Panc1 (cell line): ENCODE data around the gene MBD3L4. TPM values are rescaled to one million over a fixed set of nuclear protein-coding genes. Genes with fewer than 3 reads are reported as not detected.

Experiments used
- ATAC-seq: fragments of 200-7000 bp; cut with Tn5 transposase; 2 replicates; pipeline ENCODE4 v1.9.1; 2020; ENCODE audit warnings: mild to moderate bottlenecking, moderate library complexity
- BruUV-seq: library from RNA; stranded (reverse); fragments of 400-500 nt; replicated peaks from 2 replicates; lab custom pipeline; 2021; lab: Mats Ljungman, UMichigan
- CTCF ChIA-PET: fragments of 300-600 bp; sonication (Branson Sonifier 250); formaldehyde crosslinking; loops from one replicate; lab custom pipeline; 2022; ENCODE audit warnings: antibody characterized with exemption; lab: Charles Lee
- POLR2A ChIA-PET: fragments of 300-600 bp; sonication (Branson Sonifier 250); formaldehyde crosslinking; loops from one replicate; lab custom pipeline; 2022; ENCODE audit warnings: antibody characterized with exemption; lab: Charles Lee
- DNase-seq: peaks from one replicate; pipeline ENCODE4 v3.0.0-alpha.2; 2010; ENCODE audit warnings: low read depth, low spot score
- H3K27ac ChIP-seq: 2 replicates; pipeline ENCODE4 v1.5.1; 2011; ENCODE audit warnings: mild to moderate bottlenecking, low read length, inconsistent platforms
- H3K27me3 ChIP-seq: fragments of 200-500 bp; sonication (Bioruptor generic); 2 replicates; pipeline ENCODE4 v1.6.0; 2014; ENCODE audit warnings: low read length, inconsistent platforms; ENCODE audit not compliant: control insufficient read depth, insufficient read depth
- H3K36me3 ChIP-seq: fragments of 200-500 bp; sonication (Bioruptor generic); 2 replicates; pipeline ENCODE4 v1.5.1; 2014; ENCODE audit warnings: inconsistent platforms, mild to moderate bottlenecking, low read length, moderate library complexity; ENCODE audit not compliant: control insufficient read depth, insufficient read depth
- H3K4me1 ChIP-seq: 2 replicates; pipeline ENCODE4 v1.5.1; 2011; ENCODE audit warnings: inconsistent platforms, mild to moderate bottlenecking, low read length, moderate library complexity; ENCODE audit not compliant: control insufficient read depth, insufficient read depth
- H3K4me3 ChIP-seq, 2 experiments: 2 replicates each; pipeline ENCODE4 v1.5.1; 2011 to 2012; ENCODE audit warnings: low read depth in 2 of 2, low read length in 2 of 2, mild to moderate bottlenecking in 2 of 2, inconsistent platforms in 1 of 2, moderate library complexity in 1 of 2
- H3K9me3 ChIP-seq: fragments of 200-500 bp; sonication (Bioruptor generic); 2 replicates; pipeline ENCODE4 v1.5.1; 2014; ENCODE audit warnings: low read depth, mild to moderate bottlenecking, inconsistent platforms, low read length, moderate library complexity; ENCODE audit not compliant: control insufficient read depth, insufficient read depth
- POLR2AphosphoS5 ChIP-seq: IDR thresholded peaks from 2 replicates; pipeline ENCODE4 v1.6.1; 2012; ENCODE audit warnings: mild to moderate bottlenecking, low read depth, low read length, moderate library complexity
- SIN3A ChIP-seq: IDR thresholded peaks from 2 replicates; pipeline ENCODE4 v1.6.1; 2012; ENCODE audit warnings: low read depth, mild to moderate bottlenecking, low read length, moderate library complexity, borderline replicate concordance; ENCODE audit not compliant: insufficient read depth
- TCF7L2 ChIP-seq: IDR thresholded peaks from 2 replicates; pipeline ENCODE4 v1.6.1; 2011; ENCODE audit warnings: mild to moderate bottlenecking, low read depth, low read length, inconsistent platforms
- in situ Hi-C: cut with HindIII; loops from 2 replicates; pipeline ENCODE4 v1.10.0; 2016; ENCODE audit warnings: low sequenced_read_pairs, low pct_unique_long_range_greater_than_20kb
- intact Hi-C: fragments of 100-400 bp; cut with micrococcal nuclease; formaldehyde crosslinking; loops from one replicate; pipeline ENCODE4 v1.10.0; 2022; ENCODE audit not compliant: unreplicated experiment
- total RNA-seq: library from RNA; stranded (reverse); gene quantifications from one replicate; pipeline ENCODE4 v1.2.1, GENCODE V29; 2021; ENCODE audit not compliant: unreplicated experiment
- TF ChIP-seq, protein P1 (sequence below), 2 experiments: IDR thresholded peaks; 2 replicates each; pipeline ENCODE4 v1.6.1; 2011 to 2012; ENCODE audit warnings: low read depth in 2 of 2, control low read depth in 1 of 2, low read length in 1 of 2, mild to moderate bottlenecking in 1 of 2, moderate library complexity in 1 of 2; ENCODE audit not compliant: insufficient read depth in 1 of 2
- TF ChIP-seq, protein P2 (sequence below): fragments of 450-650 bp; IDR thresholded peaks from 2 replicates; pipeline ENCODE4 v1.5.1; 2017; ENCODE audit warnings: mild to moderate bottlenecking

The MBD3L4 gene
- total RNA-seq, 1 experiment from 2014 or later = not detected

DNA sequence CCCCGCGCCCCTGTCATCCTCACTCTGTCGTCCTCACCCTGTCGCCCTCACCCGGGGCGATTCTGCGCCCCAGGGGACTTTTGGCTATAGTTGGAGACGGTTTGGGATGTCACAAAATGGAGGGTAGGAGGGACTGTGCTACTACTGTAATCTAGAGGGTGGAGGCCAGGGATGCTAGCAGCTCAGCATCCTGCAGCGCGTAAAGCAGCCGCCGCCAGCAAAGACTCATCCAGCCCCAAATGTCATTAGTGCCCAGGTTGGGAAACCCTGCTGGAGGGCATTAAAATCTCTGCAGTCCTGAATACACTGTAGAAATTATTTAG is 29.9 kb upstream of the MBD3L4 start:
- Histone ChIP-seq H3K4me3 (peak overlapping the region; percentile 95 to 97), H3K36me3 (peaks cover 5% of the 10 kb centered on the region), H3K27me3 (no peaks in the 10 kb centered on the region), H3K4me1 (no peaks in the 10 kb centered on the region), H3K9me3 (peaks cover 4% of the 10 kb centered on the region; the same call in 1 of the 2 replicates), H3K27ac (peak overlapping the region; percentile 88)
- ATAC-seq (no peak; the same call in 1 of the 2 replicates), DNase-seq (no peak)
- CTCF ChIA-PET = interaction anchor here (0.8 kb wide), 1 partner anchor 332 kb away, joined by 11 read pairs; the partner anchor contains the start of gene GPR108
- POLR2A ChIA-PET = interaction anchor here (0.6 to 1.0 kb wide), 2 partner anchors 30 to 305 kb away, joined by 3 to 23 read pairs; no protein-coding TSS in a partner anchor
- TF ChIP-seq POLR2AphosphoS5 (no peak), SIN3A (0 out of 2 replicates have a peak, but pooled peaks have one; percentile 33)
- in situ Hi-C loops = no loop called here
- intact Hi-C loops = no loop called here
- no TSS peak for BruUV-seq

DNA sequence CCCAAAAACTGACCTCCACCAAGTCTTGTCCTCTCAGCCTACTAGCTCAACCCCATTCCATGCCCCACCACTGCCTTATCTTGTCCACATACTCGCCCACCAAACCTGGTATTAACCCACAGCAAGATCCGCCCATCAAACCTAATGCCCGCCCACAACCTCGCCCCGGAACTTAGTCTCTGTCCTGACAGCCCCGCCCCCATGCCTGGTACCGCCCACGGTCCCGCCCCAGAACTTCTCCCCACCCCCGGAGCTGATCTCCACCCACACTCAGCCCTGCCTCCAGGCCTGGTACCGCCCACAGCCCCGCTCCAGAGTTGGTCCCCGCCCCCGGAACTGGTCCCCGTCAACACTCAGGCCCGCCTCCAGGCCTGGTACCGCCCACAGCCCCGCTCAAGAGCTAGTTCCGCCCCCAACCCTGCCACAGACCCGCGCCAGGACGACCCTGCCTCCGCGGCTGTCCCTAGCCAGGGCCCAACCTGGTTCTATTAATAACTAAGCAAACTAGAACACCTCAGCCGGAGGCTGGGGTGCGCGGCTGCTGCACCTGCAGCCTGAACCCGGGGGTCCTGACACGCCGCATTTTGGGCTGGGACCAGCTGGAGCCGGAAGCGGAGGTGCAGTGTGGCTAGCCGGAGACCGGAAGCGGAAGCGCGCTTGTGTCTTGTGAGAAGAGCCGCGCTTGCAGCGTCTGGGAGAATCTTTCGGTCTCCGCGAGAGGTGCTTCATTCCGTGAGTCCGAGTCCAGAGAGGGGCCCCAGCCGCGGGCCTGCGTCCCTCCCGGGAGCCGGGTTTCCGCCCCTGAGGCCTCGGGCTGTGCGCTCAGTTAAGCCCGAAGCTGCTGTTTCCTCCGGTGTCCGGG is 29.3 kb upstream of the MBD3L4 start, which contains the start of gene ZNF557:
Gene ZNF557 (plus strand): TSS at position 662 of the 862 bp plus-strand sequence. CDS start 5,372 bp downstream, outside the sequence.
- ChIA-PET CTCF (interaction anchor here (0.6 to 0.8 kb wide), 3 partner anchors 57 to 332 kb away, joined by 4 to 11 read pairs (median 8); partner anchors contain the start of gene GPR108), POLR2A (interaction anchor here (0.5 to 1.0 kb wide), 5 partner anchors 30 to 678 kb away, joined by 3 to 23 read pairs (median 8); no protein-coding TSS in a partner anchor)
- no peaks in the 10 kb centered on the region for H3K4me1 ChIP-seq
- peak within 1 kb of the TSS; percentile 88 for H3K27ac ChIP-seq
- peaks cover 5% of the 10 kb centered on the region for H3K36me3 ChIP-seq
- intact Hi-C loops = no loop called here
- TF ChIP-seq, protein P1, sequence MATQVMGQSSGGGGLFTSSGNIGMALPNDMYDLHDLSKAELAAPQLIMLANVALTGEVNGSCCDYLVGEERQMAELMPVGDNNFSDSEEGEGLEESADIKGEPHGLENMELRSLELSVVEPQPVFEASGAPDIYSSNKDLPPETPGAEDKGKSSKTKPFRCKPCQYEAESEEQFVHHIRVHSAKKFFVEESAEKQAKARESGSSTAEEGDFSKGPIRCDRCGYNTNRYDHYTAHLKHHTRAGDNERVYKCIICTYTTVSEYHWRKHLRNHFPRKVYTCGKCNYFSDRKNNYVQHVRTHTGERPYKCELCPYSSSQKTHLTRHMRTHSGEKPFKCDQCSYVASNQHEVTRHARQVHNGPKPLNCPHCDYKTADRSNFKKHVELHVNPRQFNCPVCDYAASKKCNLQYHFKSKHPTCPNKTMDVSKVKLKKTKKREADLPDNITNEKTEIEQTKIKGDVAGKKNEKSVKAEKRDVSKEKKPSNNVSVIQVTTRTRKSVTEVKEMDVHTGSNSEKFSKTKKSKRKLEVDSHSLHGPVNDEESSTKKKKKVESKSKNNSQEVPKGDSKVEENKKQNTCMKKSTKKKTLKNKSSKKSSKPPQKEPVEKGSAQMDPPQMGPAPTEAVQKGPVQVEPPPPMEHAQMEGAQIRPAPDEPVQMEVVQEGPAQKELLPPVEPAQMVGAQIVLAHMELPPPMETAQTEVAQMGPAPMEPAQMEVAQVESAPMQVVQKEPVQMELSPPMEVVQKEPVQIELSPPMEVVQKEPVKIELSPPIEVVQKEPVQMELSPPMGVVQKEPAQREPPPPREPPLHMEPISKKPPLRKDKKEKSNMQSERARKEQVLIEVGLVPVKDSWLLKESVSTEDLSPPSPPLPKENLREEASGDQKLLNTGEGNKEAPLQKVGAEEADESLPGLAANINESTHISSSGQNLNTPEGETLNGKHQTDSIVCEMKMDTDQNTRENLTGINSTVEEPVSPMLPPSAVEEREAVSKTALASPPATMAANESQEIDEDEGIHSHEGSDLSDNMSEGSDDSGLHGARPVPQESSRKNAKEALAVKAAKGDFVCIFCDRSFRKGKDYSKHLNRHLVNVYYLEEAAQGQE (IDR thresholded peaks at IDR 0.05; ENCODE audit: insufficient read depth in 1 of 2, low read depth in 2 of 2, low read length in 1 of 2) = no peak
- TF ChIP-seq, protein P2, sequence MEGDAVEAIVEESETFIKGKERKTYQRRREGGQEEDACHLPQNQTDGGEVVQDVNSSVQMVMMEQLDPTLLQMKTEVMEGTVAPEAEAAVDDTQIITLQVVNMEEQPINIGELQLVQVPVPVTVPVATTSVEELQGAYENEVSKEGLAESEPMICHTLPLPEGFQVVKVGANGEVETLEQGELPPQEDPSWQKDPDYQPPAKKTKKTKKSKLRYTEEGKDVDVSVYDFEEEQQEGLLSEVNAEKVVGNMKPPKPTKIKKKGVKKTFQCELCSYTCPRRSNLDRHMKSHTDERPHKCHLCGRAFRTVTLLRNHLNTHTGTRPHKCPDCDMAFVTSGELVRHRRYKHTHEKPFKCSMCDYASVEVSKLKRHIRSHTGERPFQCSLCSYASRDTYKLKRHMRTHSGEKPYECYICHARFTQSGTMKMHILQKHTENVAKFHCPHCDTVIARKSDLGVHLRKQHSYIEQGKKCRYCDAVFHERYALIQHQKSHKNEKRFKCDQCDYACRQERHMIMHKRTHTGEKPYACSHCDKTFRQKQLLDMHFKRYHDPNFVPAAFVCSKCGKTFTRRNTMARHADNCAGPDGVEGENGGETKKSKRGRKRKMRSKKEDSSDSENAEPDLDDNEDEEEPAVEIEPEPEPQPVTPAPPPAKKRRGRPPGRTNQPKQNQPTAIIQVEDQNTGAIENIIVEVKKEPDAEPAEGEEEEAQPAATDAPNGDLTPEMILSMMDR = no peak
- TF ChIP-seq POLR2AphosphoS5 = peak; percentile 88
- peak; percentile 52 for TF ChIP-seq TCF7L2
- 0 out of 2 replicates have a peak, but pooled peaks have one; percentile 86 for TF ChIP-seq SIN3A
- ATAC-seq (peak; percentile 99), DNase-seq (peak; percentile 76)
- in situ Hi-C loops = no loop called here
- H3K27me3 ChIP-seq = no peaks in the 10 kb centered on the region
- H3K9me3 ChIP-seq = peaks cover 4% of the 10 kb centered on the region; the same call in 1 of the 2 replicates
- peak within 1 kb of the TSS; percentile 95 to 97 for H3K4me3 ChIP-seq
- no TSS peak for BruUV-seq
